ENCODE results near the gene ZNF117.

GRCh38 chr7:64951250-64951848 is 39.5 kb downstream of the ZNF117 start:
- TF ChIP-seq CTCF (IDR thresholded peaks at IDR 0.05) (peak; percentile 69 to 85 (median 74)), POLR2A (IDR thresholded peaks at IDR 0.05) (no peak)

All from testis (tissue), 2 donors.